GM23338 (cell line): Measurements from ENCODE around the gene STKLD1.

Source experiments
- EZH2 ChIP-seq: fragments of 200-600 bp; sonication (generic); IDR thresholded peaks from one replicate; pipeline ENCODE4 v1.8.0; 2017; ENCODE audit warnings: antibody characterized with exemption, mild to moderate bottlenecking, low read depth; ENCODE audit not compliant: unreplicated experiment
- EZH2phosphoT487 ChIP-seq: fragments of 200-600 bp; sonication (generic); IDR thresholded peaks from one replicate; pipeline ENCODE4 v1.8.1; 2018; ENCODE audit warnings: antibody characterized with exemption; ENCODE audit not compliant: unreplicated experiment

- no peak for TF ChIP-seq EZH2phosphoT487
- no peak for TF ChIP-seq EZH2
Observed at GRCh38 chr9:133445293-133445969, 69.3 kb downstream of the STKLD1 start.
